IPS-18c (cell line): ENCODE measurements around the gene PAK3.

Experiments
- H3K4me3 ChIP-seq: 2 replicates; pipeline ENCODE4 v1.7.0; 2013; ENCODE audit warnings: low read depth, mild to moderate bottlenecking, low read length, moderate library complexity; ENCODE audit not compliant: insufficient read depth
- H3K9me3 ChIP-seq: one replicate; pipeline ENCODE4 v1.6.1; 2013; ENCODE audit warnings: mild to moderate bottlenecking, low read length, moderate library complexity; ENCODE audit not compliant: control insufficient read depth, insufficient read depth

The PAK3 gene

DNA sequence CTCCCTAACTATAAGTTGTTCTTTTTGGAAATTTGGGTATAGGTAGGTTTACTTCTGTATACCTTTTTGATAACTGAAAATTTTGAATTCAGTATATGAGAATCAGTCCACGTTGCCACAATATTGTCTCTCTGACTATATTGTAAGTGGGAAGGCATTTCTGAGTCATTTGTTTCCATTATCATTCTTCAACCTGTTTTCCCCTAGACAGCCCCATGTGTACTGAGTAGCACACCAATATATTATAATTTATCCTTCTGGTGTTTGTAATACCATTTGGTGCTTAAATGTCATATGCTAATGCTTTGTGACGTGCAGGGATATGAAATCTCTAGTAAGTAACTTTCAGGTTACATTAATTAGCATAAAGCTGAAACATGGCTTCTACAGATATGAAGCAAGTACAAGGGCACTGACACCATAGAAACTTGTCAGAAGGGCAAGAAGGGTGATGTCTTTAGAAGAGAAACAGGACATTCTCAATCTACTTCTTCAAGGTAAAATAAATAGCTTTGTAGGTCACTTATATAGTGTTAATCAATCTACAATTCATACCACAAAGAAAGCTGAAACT is 27.7 kb downstream of the PAK3 start:
- H3K4me3 ChIP-seq = no peak overlapping the region
- H3K9me3 ChIP-seq = no peaks in the 10 kb centered on the region

- H3K9me3 ChIP-seq = no peaks in the 10 kb centered on the region
These were observed 28.4 kb downstream of the PAK3 start for GRCh38 chrX:111124418-111124817.

GRCh38 chrX:111127038-111127437 is 31.0 kb downstream of the PAK3 start:
- H3K9me3 ChIP-seq = no peaks in the 10 kb centered on the region
- no peak overlapping the region for H3K4me3 ChIP-seq

More at GRCh38 chrX:111124418-111124817, 28.4 kb downstream of the PAK3 start:
- no peak overlapping the region for H3K4me3 ChIP-seq

DNA sequence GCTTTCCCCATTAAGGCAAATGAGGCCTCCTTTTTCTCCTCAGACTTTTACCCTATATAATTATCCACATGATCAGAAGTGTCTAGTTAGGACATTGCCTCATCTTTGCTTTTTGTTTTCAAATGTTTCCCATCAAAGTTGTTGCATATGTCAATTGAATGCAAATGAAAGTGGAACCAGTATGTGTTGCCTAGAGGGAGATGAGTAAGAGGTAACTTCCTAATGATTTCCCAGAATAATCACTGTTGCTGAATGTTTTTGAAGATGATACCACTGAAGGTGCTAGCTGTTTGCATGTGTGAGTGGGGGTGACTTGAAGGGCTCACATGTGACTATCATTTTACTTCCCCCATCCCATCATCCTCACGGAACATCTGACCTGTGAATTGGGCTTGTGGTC is 33.9 kb downstream of the PAK3 start:
- H3K4me3 ChIP-seq = no peak overlapping the region
- H3K9me3 ChIP-seq = no peaks in the 10 kb centered on the region

GRCh38 chrX:111131572-111131971 is 35.6 kb downstream of the PAK3 start:
- Histone ChIP-seq H3K4me3 (no peak overlapping the region), H3K9me3 (no peaks in the 10 kb centered on the region)

- H3K9me3 ChIP-seq = no peaks in the 10 kb centered on the region
- no peak overlapping the region for H3K4me3 ChIP-seq
These were observed 37.4 kb downstream of the PAK3 start for GRCh38 chrX:111133389-111133788.

DNA sequence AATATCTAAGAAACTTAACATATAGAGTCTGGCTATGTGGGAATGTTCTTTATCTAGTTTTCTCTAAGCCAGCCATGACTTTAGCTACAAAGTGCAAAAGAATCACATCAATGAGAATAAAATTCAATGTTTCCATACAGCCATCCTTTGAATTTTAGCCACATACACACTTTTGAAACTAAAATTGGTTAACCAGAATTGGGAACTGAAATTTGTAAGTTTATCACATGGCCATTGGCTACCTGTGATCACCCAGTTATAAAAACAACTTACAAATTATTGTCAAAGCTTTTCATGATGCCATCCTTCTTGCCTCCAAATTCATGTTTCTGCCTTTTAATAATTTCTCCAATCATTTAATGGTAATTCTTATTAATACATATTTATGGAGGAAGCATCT is 49.9 kb downstream of the PAK3 start:
- Histone ChIP-seq H3K4me3 (no peak overlapping the region), H3K9me3 (no peaks in the 10 kb centered on the region)

DNA sequence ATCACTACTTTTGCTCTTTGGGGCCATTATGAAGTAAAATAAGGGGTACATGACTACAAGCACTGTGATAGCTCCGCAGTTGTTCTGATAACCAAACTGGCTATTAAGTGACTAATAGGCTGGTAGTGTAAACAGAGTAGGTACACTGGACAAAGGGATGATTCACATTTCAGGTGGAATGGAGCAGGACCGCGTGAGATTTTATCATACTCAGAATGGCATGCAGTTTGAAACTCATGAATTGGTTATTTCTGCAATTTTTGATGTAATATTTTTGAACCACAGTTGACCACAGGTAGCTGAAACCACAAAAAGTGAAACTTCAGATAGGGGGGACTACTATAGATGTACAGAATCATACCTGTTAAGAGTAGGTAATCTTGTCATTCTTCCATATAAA is 55.8 kb downstream of the PAK3 start:
- H3K9me3 ChIP-seq = no peaks in the 10 kb centered on the region

DNA sequence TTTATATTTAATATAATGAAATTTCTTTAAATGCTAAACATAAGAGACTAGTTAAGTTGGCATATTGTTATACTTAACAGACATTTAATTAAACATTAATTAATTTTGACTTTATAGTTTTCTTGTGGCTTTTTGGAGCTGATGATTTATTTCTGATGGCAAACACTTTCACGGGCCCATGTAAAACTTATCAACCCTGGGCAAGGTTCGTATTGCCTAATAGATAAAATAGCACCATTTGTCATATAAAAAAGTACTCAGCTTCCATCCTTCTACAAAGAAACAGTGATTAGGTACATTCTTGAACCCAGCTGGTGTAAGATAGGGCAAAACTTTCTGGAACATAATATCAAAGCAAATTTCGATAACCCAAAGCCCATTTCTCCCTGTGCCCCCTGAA is 63.2 kb downstream of the PAK3 start:
- no peaks in the 10 kb centered on the region for H3K9me3 ChIP-seq
- no peak overlapping the region for H3K4me3 ChIP-seq

More for the DNA sequence above, 55.8 kb downstream of the PAK3 start:
- H3K4me3 ChIP-seq = no peak overlapping the region

DNA sequence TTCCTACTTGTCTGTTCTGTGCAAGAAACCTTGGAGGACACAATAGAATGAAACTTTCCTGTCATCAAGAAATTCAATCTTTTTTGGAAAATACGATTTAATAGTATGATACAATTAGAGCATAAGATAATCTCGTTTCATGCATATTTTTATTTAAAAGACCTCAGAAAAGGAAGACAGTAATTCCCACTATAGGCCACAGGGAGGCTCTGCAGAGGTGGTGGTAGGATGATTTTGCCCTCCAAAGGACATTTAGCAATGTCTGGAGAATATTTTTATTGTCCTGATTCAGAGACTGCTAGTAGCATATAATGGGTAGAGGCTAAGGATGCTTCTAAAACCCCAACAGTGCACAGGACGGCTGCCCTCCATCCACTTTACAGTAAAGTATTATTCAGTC is 68.7 kb downstream of the PAK3 start:
- H3K9me3 ChIP-seq = no peaks in the 10 kb centered on the region
- H3K4me3 ChIP-seq = no peak overlapping the region

- H3K4me3 ChIP-seq = no peak overlapping the region
- H3K9me3 ChIP-seq = no peaks in the 10 kb centered on the region
These were observed 69.9 kb downstream of the PAK3 start for GRCh38 chrX:111165902-111166301.

GRCh38 chrX:111167334-111167733 is 71.3 kb downstream of the PAK3 start:
- Histone ChIP-seq H3K4me3 (no peak overlapping the region), H3K9me3 (no peaks in the 10 kb centered on the region)

GRCh38 chrX:111168314-111168713 is 72.3 kb downstream of the PAK3 start:
- Histone ChIP-seq H3K9me3 (no peaks in the 10 kb centered on the region), H3K4me3 (no peak overlapping the region)

DNA sequence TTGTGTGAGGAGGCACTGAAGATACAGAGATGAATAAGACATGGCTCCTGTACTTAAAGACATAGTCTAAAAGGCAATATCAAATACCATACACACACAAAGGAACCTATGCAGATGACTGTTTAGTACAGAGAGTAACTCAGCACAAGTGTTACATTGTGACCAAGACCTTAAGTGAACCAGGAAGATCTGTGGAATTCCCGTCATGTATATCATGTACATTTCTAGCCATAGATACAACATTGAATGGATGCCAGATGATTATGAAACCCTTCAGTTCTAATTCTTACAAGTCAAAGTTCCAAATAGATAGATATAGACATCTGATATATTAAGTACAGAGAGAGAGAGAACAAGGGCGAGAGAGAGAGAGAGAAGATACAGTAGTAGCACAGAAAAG is 73.2 kb downstream of the PAK3 start:
- H3K9me3 ChIP-seq = no peaks in the 10 kb centered on the region
- no peak overlapping the region for H3K4me3 ChIP-seq

DNA sequence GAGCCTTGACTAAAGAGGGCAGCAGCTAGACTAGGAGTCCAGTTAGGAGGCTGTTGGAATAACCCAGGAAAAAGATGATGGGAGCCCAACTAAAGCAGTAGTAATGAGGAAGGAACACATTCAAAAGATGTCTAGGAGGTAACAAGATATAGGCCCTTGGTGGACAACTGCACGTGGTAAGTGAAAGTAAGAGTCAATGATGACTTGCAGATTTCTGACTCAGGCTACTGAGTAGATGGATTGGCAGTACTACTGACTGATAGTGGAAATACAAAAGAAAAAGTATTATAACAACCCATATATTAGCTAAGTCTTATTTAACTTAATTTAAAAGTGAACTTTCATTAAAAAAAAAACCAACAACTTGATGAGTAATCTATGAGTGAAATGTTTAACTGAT is 74.0 kb downstream of the PAK3 start:
- H3K9me3 ChIP-seq = no peaks in the 10 kb centered on the region
- no peak overlapping the region for H3K4me3 ChIP-seq

- Histone ChIP-seq H3K4me3 (no peak overlapping the region), H3K9me3 (no peaks in the 10 kb centered on the region)
These were observed 84.8 kb downstream of the PAK3 start for GRCh38 chrX:111180750-111181240.

GRCh38 chrX:111181951-111182350 is 86.0 kb downstream of the PAK3 start:
- Histone ChIP-seq H3K4me3 (no peak overlapping the region), H3K9me3 (no peaks in the 10 kb centered on the region)

- Histone ChIP-seq H3K4me3 (no peak overlapping the region), H3K9me3 (no peaks in the 10 kb centered on the region)
These were observed 87.0 kb downstream of the PAK3 start for GRCh38 chrX:111182997-111183396.

GRCh38 chrX:111191598-111191997 is 95.6 kb downstream of the PAK3 start:
- no peaks in the 10 kb centered on the region for H3K9me3 ChIP-seq
- no peak overlapping the region for H3K4me3 ChIP-seq
